Fibroblast of lung (primary cell): Measurements from ENCODE around the gene PIGX. TPM values are rescaled to one million over a fixed set of nuclear protein-coding genes. Genes with fewer than 3 reads are reported as not detected.
A peak's percentile ranks its signal among the peaks of the same experiment; 100 is the strongest.

Experiments used
- DNase-seq, 2 donors: peaks; one replicate each; pipeline versions ENCODE4 v3.0.0 to v3.0.0-alpha.2; 2010; ENCODE audit warnings: low read depth in 2 of 2
- H2AFZ ChIP-seq: 2 replicates; pipeline ENCODE4 v1.5.1; 2012; ENCODE audit warnings: low read length, control low read depth, inconsistent platforms
- H3K27ac ChIP-seq: 2 replicates; pipeline ENCODE4 v1.5.1; 2011; ENCODE audit warnings: low read length, control low read depth; ENCODE audit not compliant: insufficient read depth
- H3K27me3 ChIP-seq: 2 replicates; pipeline ENCODE4 v1.5.1; 2011; ENCODE audit warnings: mild to moderate bottlenecking, low read length; ENCODE audit not compliant: control insufficient read depth, insufficient read depth
- H3K36me3 ChIP-seq: 2 replicates; pipeline ENCODE4 v1.5.1; 2011; ENCODE audit warnings: low read length; ENCODE audit not compliant: control insufficient read depth, insufficient read depth
- H3K4me1 ChIP-seq: 2 replicates; pipeline ENCODE4 v1.5.1; 2011; ENCODE audit warnings: low read length; ENCODE audit not compliant: control insufficient read depth, insufficient read depth; ENCODE audit errors: extremely low read depth
- H3K4me2 ChIP-seq: 2 replicates; pipeline ENCODE4 v1.5.1; 2011; ENCODE audit warnings: low read length, control low read depth; ENCODE audit not compliant: insufficient read depth; ENCODE audit errors: extremely low read depth
- H3K4me3 ChIP-seq, 4 experiments: fragments of 200-600 bp in 1 of 4; sonication (generic) in 1 of 4; replicated peaks in 1 of 4; 2 replicates each; pipeline ENCODE4 v1.5.1; 2011 to 2016; ENCODE audit warnings: low read length in 4 of 4, low read depth in 3 of 4, mild to moderate bottlenecking in 3 of 4, control low read depth in 2 of 4, inconsistent platforms in 1 of 4, mixed read lengths in 1 of 4; ENCODE audit not compliant: insufficient read depth in 1 of 4; ENCODE audit errors: control extremely low read depth in 1 of 4
- H3K79me2 ChIP-seq: 2 replicates; pipeline ENCODE4 v1.5.1; 2012; ENCODE audit warnings: mild to moderate bottlenecking, low read length, inconsistent platforms; ENCODE audit not compliant: control insufficient read depth, insufficient read depth
- H3K9ac ChIP-seq: 2 replicates; pipeline ENCODE4 v1.5.1; 2011; ENCODE audit warnings: mild to moderate bottlenecking, low read length, control low read depth; ENCODE audit not compliant: insufficient read depth
- H3K9me3 ChIP-seq: 2 replicates; pipeline ENCODE4 v1.5.1; 2012; ENCODE audit warnings: low read depth, low read length; ENCODE audit not compliant: control insufficient read depth, insufficient read depth
- H4K20me1 ChIP-seq: 2 replicates; pipeline ENCODE4 v1.5.1; 2011; ENCODE audit warnings: low read length; ENCODE audit not compliant: control insufficient read depth, insufficient read depth; ENCODE audit errors: extremely low read depth
- CTCF ChIP-seq, 2 donors: IDR thresholded peaks in 1 of 2; conservative IDR thresholded peaks in 1 of 2; 1 replicate in 1 of 2; 2 replicates in 1 of 2; pipeline ENCODE4 v1.5.1; 2011 to 2012; ENCODE audit warnings: low read length in 2 of 2, control low read depth in 1 of 2, inconsistent platforms in 1 of 2, low read depth in 1 of 2, mild to moderate bottlenecking in 1 of 2
- EZH2 ChIP-seq: IDR thresholded peaks from 2 replicates; pipeline ENCODE4 v1.5.1; 2012; ENCODE audit warnings: low read length, control low read depth, mild to moderate bottlenecking; ENCODE audit errors: missing control alignments
- polyA minus RNA-seq: library from RNA; depleted of rRNA, polyadenylated mRNA; stranded (reverse); fragments of >200 nt; gene quantifications from 2 replicates; pipeline ENCODE4 v1.2.3, GENCODE V29; 2011; ENCODE audit warnings: low replicate concordance
- polyA plus RNA-seq, 2 donors: library from polyadenylated mRNA; depleted of rRNA in 1 of 2; stranded (reverse) in 1 of 2; unstranded in 1 of 2; fragments of >200 nt; gene quantifications; 2 replicates each; pipeline ENCODE4 v1.2.1, GENCODE V29; 2011 to 2012; ENCODE audit warnings: missing spikeins in 1 of 2
- total RNA-seq: library from RNA; depleted of rRNA; stranded (reverse); fragments of >200 nt; gene quantifications from 2 replicates; pipeline ENCODE4 v1.2.1, GENCODE V29; 2014

The PIGX gene
- total RNA-seq (10.7 and 11.0 TPM in 2 replicates), polyA plus RNA-seq (11.9 and 17.0 TPM in 2 replicates), polyA minus RNA-seq (1.3 and 6.5 TPM in 2 replicates)
- polyA plus RNA-seq (2012) = 11.6 and 11.9 TPM in 2 replicates

GRCh38 chr3:196711838-196712513, at the start of gene PIGX, which contains the start of gene CEP19:
TSS of gene PIGX (plus strand) at chr3:196712377.
TSS of gene CEP19 (minus strand) at chr3:196712250. CDS start at chr3:196708657, 3,593 bp downstream.
- Histone ChIP-seq H2AFZ (peak within 1 kb of the TSS; percentile 90), H3K4me3 (peak within 1 kb of the TSS; percentile 61 to 91 (median 72)), H3K9ac (peak within 1 kb of the TSS; percentile 57), H3K27me3 (no peaks in the 10 kb centered on the region), H3K4me1 (no peaks in the 10 kb centered on the region), H3K79me2 (no peaks in the 10 kb centered on the region), H4K20me1 (no peaks in the 10 kb centered on the region), H3K9me3 (no peaks in the 10 kb centered on the region), H3K27ac (peak within 1 kb of the TSS; percentile 66), H3K36me3 (no peaks in the 10 kb centered on the region), H3K4me2 (peak within 1 kb of the TSS; percentile 92)
- peak; percentile 80 to 81 for DNase-seq
- TF ChIP-seq CTCF (conservative IDR thresholded peaks at IDR 0.05 in 1 of 2, IDR thresholded peaks at IDR 0.05 in 1 of 2; ENCODE audit: low read depth in 1 of 2, low read length in 2 of 2) = no peak
- no peak for TF ChIP-seq EZH2

- H4K20me1 ChIP-seq = no peaks in the 10 kb centered on the region
- H3K79me2 ChIP-seq = no peaks in the 10 kb centered on the region
- H3K4me2 ChIP-seq = no peak overlapping the region
- no peak overlapping the region for H3K27ac ChIP-seq
- DNase-seq = peak in 1 of 2 donors; percentile 40
- H3K27me3 ChIP-seq = no peaks in the 10 kb centered on the region
- H3K4me1 ChIP-seq = peaks cover 3% of the 10 kb centered on the region
- no peaks in the 10 kb centered on the region for H3K36me3 ChIP-seq
- H3K9ac ChIP-seq = no peak overlapping the region
- H3K4me3 ChIP-seq = no peak overlapping the region
- TF ChIP-seq CTCF (conservative IDR thresholded peaks at IDR 0.05 in 1 of 2, IDR thresholded peaks at IDR 0.05 in 1 of 2; ENCODE audit: low read depth in 1 of 2, low read length in 2 of 2) (no peak), EZH2 (no peak)
- H3K9me3 ChIP-seq = no peaks in the 10 kb centered on the region
- no peak overlapping the region for H2AFZ ChIP-seq
Observed at GRCh38 chr3:196662711-196663571, 49.2 kb upstream of the PIGX start.
